Measurements from ENCODE around the gene ASB2.

GRCh38 chr14:93953263-93953662 is 23.1 kb downstream of the ASB2 start:
- no peak for TF ChIP-seq POLR2A (IDR thresholded peaks at IDR 0.05)
- peak in 1 of 5 experiments; percentile 6 for TF ChIP-seq CTCF (IDR thresholded peaks at IDR 0.05)
